GM12872 (cell line): ENCODE results near the gene MYT1.

ENCODE experiments used
- TF ChIP-seq, protein P1 (sequence below): IDR thresholded peaks from 3 replicates; pipeline ENCODE4 v1.5.1; 2011; ENCODE audit warnings: low read depth, mild to moderate bottlenecking, low read length, moderate library complexity; ENCODE audit not compliant: insufficient read depth

The MYT1 gene

GRCh38 chr20:64216036-64216435, 51.8 kb downstream of the MYT1 start:
- TF ChIP-seq, protein P1, sequence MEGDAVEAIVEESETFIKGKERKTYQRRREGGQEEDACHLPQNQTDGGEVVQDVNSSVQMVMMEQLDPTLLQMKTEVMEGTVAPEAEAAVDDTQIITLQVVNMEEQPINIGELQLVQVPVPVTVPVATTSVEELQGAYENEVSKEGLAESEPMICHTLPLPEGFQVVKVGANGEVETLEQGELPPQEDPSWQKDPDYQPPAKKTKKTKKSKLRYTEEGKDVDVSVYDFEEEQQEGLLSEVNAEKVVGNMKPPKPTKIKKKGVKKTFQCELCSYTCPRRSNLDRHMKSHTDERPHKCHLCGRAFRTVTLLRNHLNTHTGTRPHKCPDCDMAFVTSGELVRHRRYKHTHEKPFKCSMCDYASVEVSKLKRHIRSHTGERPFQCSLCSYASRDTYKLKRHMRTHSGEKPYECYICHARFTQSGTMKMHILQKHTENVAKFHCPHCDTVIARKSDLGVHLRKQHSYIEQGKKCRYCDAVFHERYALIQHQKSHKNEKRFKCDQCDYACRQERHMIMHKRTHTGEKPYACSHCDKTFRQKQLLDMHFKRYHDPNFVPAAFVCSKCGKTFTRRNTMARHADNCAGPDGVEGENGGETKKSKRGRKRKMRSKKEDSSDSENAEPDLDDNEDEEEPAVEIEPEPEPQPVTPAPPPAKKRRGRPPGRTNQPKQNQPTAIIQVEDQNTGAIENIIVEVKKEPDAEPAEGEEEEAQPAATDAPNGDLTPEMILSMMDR = no peak

- TF ChIP-seq, protein P1 = no peak
Measured at GRCh38 chr20:64216910-64217309, 52.7 kb downstream of the MYT1 start.

- TF ChIP-seq, protein P1 = no peak
Measured at GRCh38 chr20:64217539-64218221, 53.4 kb downstream of the MYT1 start.

GRCh38 chr20:64219202-64219601, 55.0 kb downstream of the MYT1 start:
- TF ChIP-seq, protein P1 = no peak

DNA sequence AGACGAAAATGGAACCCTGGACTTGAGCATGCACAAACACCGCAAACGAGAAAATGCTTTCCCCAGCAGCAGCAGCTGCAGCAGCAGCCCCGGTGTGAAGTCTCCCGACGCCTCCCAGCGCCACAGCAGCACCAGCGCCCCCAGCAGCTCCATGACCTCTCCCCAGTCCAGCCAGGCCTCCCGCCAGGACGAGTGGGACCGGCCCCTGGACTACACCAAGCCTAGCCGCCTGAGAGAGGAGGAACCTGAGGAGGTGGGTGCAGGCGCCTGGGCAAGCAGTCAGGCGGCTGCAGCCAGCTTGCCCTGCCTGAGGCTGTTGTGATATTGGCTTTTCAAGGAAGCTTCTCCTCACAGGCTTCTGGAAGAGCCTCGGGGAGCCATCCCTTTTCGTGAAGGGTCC, 55.5 kb downstream of the MYT1 start:
- TF ChIP-seq, protein P1 = no peak

GRCh38 chr20:64220420-64220819, 56.2 kb downstream of the MYT1 start:
- TF ChIP-seq, protein P1 = no peak

GRCh38 chr20:64220891-64221527, 56.8 kb downstream of the MYT1 start:
- TF ChIP-seq, protein P1 = no peak
